Prostate gland (tissue), 2 donors: Measurements from ENCODE around the gene DAAM1.

Experiments used
- POLR2A ChIP-seq: fragments of 450-650 bp; IDR thresholded peaks from one replicate; pipeline ENCODE4 v1.6.1; 2016; ENCODE audit warnings: antibody characterized with exemption, mild to moderate bottlenecking
- POLR2AphosphoS5 ChIP-seq: sonication (generic); formaldehyde crosslinking; IDR thresholded peaks from one replicate; pipeline ENCODE4 v1.6.1; 2017; ENCODE audit warnings: antibody characterized with exemption
- TF ChIP-seq, protein P1 (sequence below), 4 experiments: fragments of 200-600 bp in 2 of 4; fragments of 450-650 bp in 2 of 4; sonication (generic) in 2 of 4; IDR thresholded peaks; 1 replicate in 3 of 4; 2 replicates in 1 of 4; pipeline ENCODE4 v1.5.1; 2016 to 2019; ENCODE audit warnings: antibody characterized with exemption in 4 of 4, mild to moderate bottlenecking in 2 of 4, moderate library complexity in 2 of 4

DNA sequence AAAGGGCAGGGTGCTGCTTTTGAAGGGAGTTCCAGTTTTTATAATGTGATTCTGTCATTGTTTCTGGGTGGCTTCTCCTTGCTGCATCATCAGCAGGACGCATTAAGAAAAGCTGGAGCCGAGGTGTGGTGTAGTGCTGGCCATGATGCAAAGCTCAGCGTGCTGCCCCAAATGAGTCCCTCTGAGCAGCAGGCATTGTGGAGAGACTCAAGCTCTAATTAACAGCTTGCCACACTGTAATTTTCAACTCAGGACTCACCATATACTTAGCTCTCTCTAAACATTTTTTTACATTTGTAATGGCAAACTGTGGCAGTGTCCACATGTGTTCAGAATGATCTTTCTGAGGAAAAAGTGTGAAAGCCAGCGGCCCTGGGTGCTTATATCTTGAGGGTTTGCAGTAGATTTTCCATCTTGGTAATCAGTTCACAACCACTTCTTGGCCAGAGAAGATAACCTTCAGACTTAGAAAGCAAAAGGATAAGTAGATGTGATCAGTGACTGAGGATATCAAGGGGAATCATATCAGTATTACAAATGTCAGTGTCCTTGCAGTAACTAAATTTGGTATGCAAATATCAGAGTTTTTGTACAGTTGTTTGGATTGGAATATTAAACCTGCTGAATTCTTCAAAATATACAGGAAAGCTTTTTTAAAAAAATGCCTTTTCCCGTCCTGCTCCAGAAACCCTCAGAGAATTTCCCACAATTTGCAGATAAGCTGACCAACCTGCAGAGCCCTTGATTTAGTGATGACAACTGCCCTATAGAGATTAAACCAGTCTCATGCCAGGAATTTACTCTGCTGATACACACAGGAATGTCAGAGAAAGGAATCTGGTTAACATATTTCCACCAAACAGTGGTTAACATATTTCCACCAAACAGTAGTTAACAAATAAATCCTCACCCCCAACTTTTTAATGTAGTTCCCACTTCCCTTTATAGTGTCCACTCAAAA, 63.6 kb downstream of the DAAM1 start:
- TF ChIP-seq POLR2A = no peak
- TF ChIP-seq, protein P1, sequence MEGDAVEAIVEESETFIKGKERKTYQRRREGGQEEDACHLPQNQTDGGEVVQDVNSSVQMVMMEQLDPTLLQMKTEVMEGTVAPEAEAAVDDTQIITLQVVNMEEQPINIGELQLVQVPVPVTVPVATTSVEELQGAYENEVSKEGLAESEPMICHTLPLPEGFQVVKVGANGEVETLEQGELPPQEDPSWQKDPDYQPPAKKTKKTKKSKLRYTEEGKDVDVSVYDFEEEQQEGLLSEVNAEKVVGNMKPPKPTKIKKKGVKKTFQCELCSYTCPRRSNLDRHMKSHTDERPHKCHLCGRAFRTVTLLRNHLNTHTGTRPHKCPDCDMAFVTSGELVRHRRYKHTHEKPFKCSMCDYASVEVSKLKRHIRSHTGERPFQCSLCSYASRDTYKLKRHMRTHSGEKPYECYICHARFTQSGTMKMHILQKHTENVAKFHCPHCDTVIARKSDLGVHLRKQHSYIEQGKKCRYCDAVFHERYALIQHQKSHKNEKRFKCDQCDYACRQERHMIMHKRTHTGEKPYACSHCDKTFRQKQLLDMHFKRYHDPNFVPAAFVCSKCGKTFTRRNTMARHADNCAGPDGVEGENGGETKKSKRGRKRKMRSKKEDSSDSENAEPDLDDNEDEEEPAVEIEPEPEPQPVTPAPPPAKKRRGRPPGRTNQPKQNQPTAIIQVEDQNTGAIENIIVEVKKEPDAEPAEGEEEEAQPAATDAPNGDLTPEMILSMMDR (IDR thresholded peaks at IDR 0.05) = no peak
- no peak for TF ChIP-seq POLR2AphosphoS5
